HEK293 (cell line): ENCODE data around the gene HCFC1.

Experiments
- CTCF ChIP-seq: fragments of 450-650 bp; formaldehyde crosslinking; IDR thresholded peaks from 2 replicates; pipeline ENCODE4 v1.5.1; 2016; ENCODE audit warnings: missing biosample characterization, missing genetic modification characterization
- FEZF1 ChIP-seq: fragments of 450-650 bp; formaldehyde crosslinking; IDR thresholded peaks from 2 replicates; pipeline ENCODE4 v1.5.1; 2016; ENCODE audit warnings: missing biosample characterization, missing genetic modification characterization
- GLI2 ChIP-seq: fragments of 450-650 bp; formaldehyde crosslinking; IDR thresholded peaks from 2 replicates; pipeline ENCODE4; 2017; ENCODE audit warnings: missing biosample characterization, missing genetic modification characterization, low read depth, borderline replicate concordance
- ZNF157 ChIP-seq: fragments of 450-650 bp; formaldehyde crosslinking; IDR thresholded peaks from 2 replicates; pipeline ENCODE4 v1.5.1; 2016; ENCODE audit warnings: missing biosample characterization, missing genetic modification characterization
- ZNF239 ChIP-seq: fragments of 450-650 bp; formaldehyde crosslinking; IDR thresholded peaks from 2 replicates; pipeline ENCODE4 v1.5.1; 2016; ENCODE audit warnings: missing biosample characterization, missing genetic modification characterization
- ZNF24 ChIP-seq: fragments of 450-650 bp; formaldehyde crosslinking; IDR thresholded peaks from 2 replicates; pipeline ENCODE4 v1.5.1; 2016; ENCODE audit warnings: missing biosample characterization, missing genetic modification characterization
- ZNF274 ChIP-seq, 2 experiments: fragments of 200-500 bp in 1 of 2; fragments of 450-650 bp in 1 of 2; sonication (Bioruptor generic) in 1 of 2; formaldehyde crosslinking in 1 of 2; IDR thresholded peaks; 2 replicates each; pipeline versions ENCODE4 v1.5.1 to v1.6.1; 2014 to 2016; ENCODE audit warnings: borderline replicate concordance in 1 of 2, inconsistent platforms in 1 of 2, low read length in 1 of 2, missing biosample characterization in 1 of 2, missing genetic modification characterization in 1 of 2
- ZNF292 ChIP-seq: fragments of 450-650 bp; formaldehyde crosslinking; IDR thresholded peaks from 2 replicates; pipeline ENCODE4 v1.5.1; 2016; ENCODE audit warnings: low read depth, missing biosample characterization, missing genetic modification characterization, borderline replicate concordance
- ZNF423 ChIP-seq: fragments of 450-650 bp; formaldehyde crosslinking; IDR thresholded peaks from 2 replicates; pipeline ENCODE4 v1.5.1; 2016; ENCODE audit warnings: missing biosample characterization, missing genetic modification characterization
- ZNF704 ChIP-seq: fragments of 450-650 bp; formaldehyde crosslinking; IDR thresholded peaks from 2 replicates; pipeline ENCODE4 v1.5.1; 2016; ENCODE audit warnings: missing biosample characterization, missing genetic modification characterization

GRCh38 chrX:153958605-153959004 is 13.0 kb downstream of the HCFC1 start:
- TF ChIP-seq CTCF (tag by site-specific recombination), result no peak
- TF ChIP-seq FEZF1 (tag by site-specific recombination), result no peak
- no peak for TF ChIP-seq ZNF423 (tag by site-specific recombination)
- TF ChIP-seq ZNF24, result no peak
- no peak for TF ChIP-seq ZNF239 (tag by site-specific recombination)
- TF ChIP-seq ZNF292 (tag by site-specific recombination), result no peak
- TF ChIP-seq GLI2, result no peak
- TF ChIP-seq ZNF157 (tag by site-specific recombination), result no peak
- TF ChIP-seq ZNF704, result no peak
- TF ChIP-seq ZNF274 (IDR thresholded peaks at IDR 0.05; ENCODE audit: low read length), result no peak
- no peak for TF ChIP-seq ZNF274 (tag by site-specific recombination; IDR thresholded peaks at IDR 0.05; ENCODE audit: borderline replicate concordance)
